Chondrocyte (in vitro differentiated cells): ENCODE measurements around the gene ANO2. TPM values are rescaled to one million over a fixed set of nuclear protein-coding genes. Genes with fewer than 3 reads are reported as not detected.

Experiments
- DNase-seq: peaks from one replicate; pipeline ENCODE4 v3.0.0; 2021; ENCODE audit warnings: mixed read lengths, low spot score
- H3K27ac Mint-ChIP-seq: one replicate; pipeline ENCODE4 v1.8.0; 2021; ENCODE audit warnings: mild to moderate bottlenecking, moderate library complexity, mixed read lengths; ENCODE audit not compliant: unreplicated experiment
- H3K27me3 Mint-ChIP-seq: 2 replicates; pipeline ENCODE4 v1.8.0; 2021; ENCODE audit warnings: low read depth, mixed read lengths
- H3K36me3 Mint-ChIP-seq: 2 replicates; pipeline ENCODE4 v1.8.0; 2021; ENCODE audit warnings: low read depth, mixed read lengths
- H3K4me1 Mint-ChIP-seq: 2 replicates; pipeline ENCODE4 v1.8.0; 2021; ENCODE audit warnings: low read depth, mild to moderate bottlenecking, mixed read lengths
- H3K4me3 Mint-ChIP-seq: one replicate; pipeline ENCODE4 v1.8.0; 2021; ENCODE audit warnings: mild to moderate bottlenecking, moderate library complexity, mixed read lengths; ENCODE audit not compliant: unreplicated experiment
- H3K9me3 Mint-ChIP-seq: 2 replicates; pipeline ENCODE4 v1.8.0; 2021; ENCODE audit warnings: low read depth, mixed read lengths
- CTCF ChIP-seq: fragments of 200-600 bp; sonication (generic); IDR thresholded peaks from 2 replicates; pipeline ENCODE4 v1.5.0; 2021; ENCODE audit warnings: antibody characterized with exemption, mild to moderate bottlenecking, moderate library complexity
- total RNA-seq: library from RNA; stranded (reverse); gene quantifications from 3 replicates; pipeline ENCODE4 v1.2.1, GENCODE V29; 2021

ANO2 gene
- total RNA-seq, 1 donor from 2014 or later, result 0.47 TPM

GRCh38 chr12:5708371-5708770 is 236.7 kb downstream of the ANO2 start:
- H3K27ac Mint-ChIP-seq, result no peak overlapping the region
- no peaks in the 10 kb centered on the region for H3K4me1 Mint-ChIP-seq
- H3K9me3 Mint-ChIP-seq, result no peaks in the 10 kb centered on the region
- H3K27me3 Mint-ChIP-seq, result peaks cover 5% of the 10 kb centered on the region
- no peak for DNase-seq
- no peak for TF ChIP-seq CTCF
- no peak overlapping the region for H3K4me3 Mint-ChIP-seq
- H3K36me3 Mint-ChIP-seq, result no peaks in the 10 kb centered on the region

- H3K27ac Mint-ChIP-seq, result no peak overlapping the region
- no peak for TF ChIP-seq CTCF
- no peaks in the 10 kb centered on the region for H3K36me3 Mint-ChIP-seq
- H3K9me3 Mint-ChIP-seq, result peaks cover 3% of the 10 kb centered on the region
- H3K27me3 Mint-ChIP-seq, result peaks cover 5% of the 10 kb centered on the region
- no peaks in the 10 kb centered on the region for H3K4me1 Mint-ChIP-seq
- DNase-seq, result no peak
- no peak overlapping the region for H3K4me3 Mint-ChIP-seq
Measured at GRCh38 chr12:5706247-5706646, 238.8 kb downstream of the ANO2 start.

DNA sequence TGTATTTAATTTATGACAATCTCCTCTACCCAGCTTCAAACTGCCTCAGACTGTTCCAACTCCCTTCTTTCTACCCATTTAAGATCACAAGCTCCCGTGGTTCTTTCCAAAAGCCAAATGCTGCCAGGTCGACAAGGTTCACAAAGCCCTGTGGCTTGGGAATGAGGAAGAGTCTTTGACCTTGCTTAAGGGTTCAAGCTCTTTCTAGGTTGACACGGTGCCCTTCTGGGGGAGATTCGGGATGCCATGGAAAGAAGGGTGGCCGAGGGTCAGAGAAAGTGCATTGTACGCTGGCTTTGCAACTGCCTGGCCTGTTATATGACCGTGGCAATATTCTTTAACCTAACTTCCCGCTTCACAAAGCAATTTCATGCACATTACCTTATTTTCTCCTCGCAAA is 239.3 kb downstream of the ANO2 start:
- no peak for TF ChIP-seq CTCF
- Mint-ChIP-seq H3K36me3 (no peaks in the 10 kb centered on the region), H3K4me1 (no peaks in the 10 kb centered on the region), H3K9me3 (peaks cover 3% of the 10 kb centered on the region), H3K27ac (no peak overlapping the region), H3K27me3 (peaks cover 5% of the 10 kb centered on the region), H3K4me3 (no peak overlapping the region)
- DNase-seq, result no peak

GRCh38 chr12:5694759-5695409 is 250.2 kb downstream of the ANO2 start:
- H3K36me3 Mint-ChIP-seq, result no peaks in the 10 kb centered on the region
- no peak overlapping the region for H3K4me3 Mint-ChIP-seq
- no peak overlapping the region for H3K27ac Mint-ChIP-seq
- H3K4me1 Mint-ChIP-seq, result no peaks in the 10 kb centered on the region
- no peak for TF ChIP-seq CTCF
- peaks cover 6% of the 10 kb centered on the region for H3K27me3 Mint-ChIP-seq
- DNase-seq, result no peak
- peaks cover 10% of the 10 kb centered on the region for H3K9me3 Mint-ChIP-seq

- H3K4me3 Mint-ChIP-seq, result no peak overlapping the region
- no peaks in the 10 kb centered on the region for H3K4me1 Mint-ChIP-seq
- H3K36me3 Mint-ChIP-seq, result no peaks in the 10 kb centered on the region
- peaks cover 5% of the 10 kb centered on the region for H3K27me3 Mint-ChIP-seq
- no peak overlapping the region for H3K27ac Mint-ChIP-seq
- no peak for TF ChIP-seq CTCF
- no peak for DNase-seq
- H3K9me3 Mint-ChIP-seq, result no peaks in the 10 kb centered on the region
Measured at GRCh38 chr12:5692850-5693249, 252.2 kb downstream of the ANO2 start.
